OCI-LY7 (cell line): ENCODE measurements around the gene SLC37A1. TPM values are rescaled to one million over a fixed set of nuclear protein-coding genes. Genes with fewer than 3 reads are reported as not detected.
A peak's percentile ranks its signal among the peaks of the same experiment; 100 is the strongest.

Source experiments
- BruUV-seq: library from RNA; stranded (reverse); fragments of 400-500 nt; replicated peaks from 2 replicates; lab custom pipeline; 2021; lab: Mats Ljungman, UMichigan
- CTCF ChIA-PET: fragments of 300-600 bp; sonication (Branson Sonifier 250); formaldehyde crosslinking; loops from one replicate; lab custom pipeline; 2022; ENCODE audit warnings: antibody characterized with exemption; ENCODE audit not compliant: unreplicated experiment; lab: Charles Lee
- POLR2A ChIA-PET: fragments of 300-600 bp; sonication (Branson Sonifier 250); formaldehyde crosslinking; loops from one replicate; lab custom pipeline; 2022; ENCODE audit warnings: antibody characterized with exemption; lab: Charles Lee
- DNase-seq: peaks from one replicate; pipeline ENCODE4 v3.0.0-alpha.2; 2015; ENCODE audit warnings: low spot score
- H2AFZ ChIP-seq: fragments of 200-600 bp; sonication (generic), shearing (Covaris generic); 2 replicates; pipeline ENCODE4 v1.6.1; 2014; ENCODE audit warnings: mild to moderate bottlenecking, antibody characterized with exemption, low read length, moderate library complexity
- H3K27ac ChIP-seq: fragments of 200-600 bp; sonication (generic); 2 replicates; pipeline ENCODE4 v1.5.1; 2014; ENCODE audit warnings: mixed run types, low read depth, mild to moderate bottlenecking, moderate library complexity, low read length, inconsistent platforms; ENCODE audit not compliant: poor library complexity, severe bottlenecking
- H3K36me3 ChIP-seq: fragments of 200-600 bp; sonication (generic); 2 replicates; pipeline ENCODE4 v1.6.1; 2014; ENCODE audit warnings: mild to moderate bottlenecking, antibody characterized with exemption, low read length, moderate library complexity, mixed read lengths; ENCODE audit not compliant: insufficient read depth
- H3K4me1 ChIP-seq: fragments of 200-600 bp; sonication (generic); 2 replicates; pipeline ENCODE4 v1.5.1; 2014; ENCODE audit warnings: mild to moderate bottlenecking, low read length; ENCODE audit not compliant: insufficient read depth, poor library complexity, severe bottlenecking
- H3K4me2 ChIP-seq: fragments of 200-600 bp; sonication (generic); 2 replicates; pipeline ENCODE4 v1.6.1; 2014; ENCODE audit warnings: mild to moderate bottlenecking, low read length
- H3K4me3 ChIP-seq: fragments of 200-600 bp; sonication (generic); 2 replicates; pipeline ENCODE4 v1.5.1; 2014; ENCODE audit warnings: mild to moderate bottlenecking, low read depth, low read length; ENCODE audit not compliant: poor library complexity, severe bottlenecking
- H3K79me2 ChIP-seq: fragments of 200-600 bp; sonication (generic); 2 replicates; pipeline ENCODE4 v1.6.1; 2016; ENCODE audit warnings: low read depth, mild to moderate bottlenecking, low read length, moderate library complexity, mixed read lengths; ENCODE audit not compliant: insufficient read depth
- H3K9me2 ChIP-seq: fragments of 200-600 bp; sonication (generic); 2 replicates; pipeline ENCODE4 v1.6.1; 2016; ENCODE audit warnings: mild to moderate bottlenecking, low read length, mixed read lengths; ENCODE audit not compliant: insufficient read depth
- H3K9me3 ChIP-seq: fragments of 200-600 bp; sonication (generic); 2 replicates; pipeline ENCODE4 v1.6.1; 2014; ENCODE audit warnings: mild to moderate bottlenecking, mixed run types, low read length, mixed read lengths
- H4K20me1 ChIP-seq: fragments of 200-600 bp; sonication (generic); 2 replicates; pipeline ENCODE4 v1.6.1; 2014; ENCODE audit warnings: mild to moderate bottlenecking, antibody characterized with exemption, low read length, moderate library complexity, mixed read lengths; ENCODE audit not compliant: insufficient read depth
- EZH2phosphoT487 ChIP-seq: fragments of 200-600 bp; sonication (generic); IDR thresholded peaks from 2 replicates; pipeline ENCODE4 v1.6.1; 2018; ENCODE audit warnings: low read depth, borderline replicate concordance, mild to moderate bottlenecking, mixed run types, antibody characterized with exemption, low read length, moderate library complexity, mixed read lengths
- intact Hi-C: fragments of 100-400 bp; cut with micrococcal nuclease; formaldehyde crosslinking; loops from one replicate; pipeline ENCODE4 v1.10.0; 2022; ENCODE audit not compliant: unreplicated experiment
- total RNA-seq, 2 experiments: library from RNA; depleted of rRNA in 1 of 2; stranded (reverse); fragments of >200 nt in 1 of 2; shearing (Covaris generic) in 1 of 2; gene quantifications; 2 replicates each; pipeline ENCODE4 v1.2.3, GENCODE V29; 2014 to 2022
- TF ChIP-seq, protein P1 (sequence below): fragments of 200-600 bp; sonication (generic); conservative IDR thresholded peaks from 2 replicates; pipeline ENCODE4 v1.5.1; 2014; ENCODE audit warnings: mild to moderate bottlenecking, antibody characterized with exemption, low read length, moderate library complexity, mixed read lengths

Gene SLC37A1
- total RNA-seq, 2 experiments from 2014 or later = 22.5 to 27.6 TPM

DNA sequence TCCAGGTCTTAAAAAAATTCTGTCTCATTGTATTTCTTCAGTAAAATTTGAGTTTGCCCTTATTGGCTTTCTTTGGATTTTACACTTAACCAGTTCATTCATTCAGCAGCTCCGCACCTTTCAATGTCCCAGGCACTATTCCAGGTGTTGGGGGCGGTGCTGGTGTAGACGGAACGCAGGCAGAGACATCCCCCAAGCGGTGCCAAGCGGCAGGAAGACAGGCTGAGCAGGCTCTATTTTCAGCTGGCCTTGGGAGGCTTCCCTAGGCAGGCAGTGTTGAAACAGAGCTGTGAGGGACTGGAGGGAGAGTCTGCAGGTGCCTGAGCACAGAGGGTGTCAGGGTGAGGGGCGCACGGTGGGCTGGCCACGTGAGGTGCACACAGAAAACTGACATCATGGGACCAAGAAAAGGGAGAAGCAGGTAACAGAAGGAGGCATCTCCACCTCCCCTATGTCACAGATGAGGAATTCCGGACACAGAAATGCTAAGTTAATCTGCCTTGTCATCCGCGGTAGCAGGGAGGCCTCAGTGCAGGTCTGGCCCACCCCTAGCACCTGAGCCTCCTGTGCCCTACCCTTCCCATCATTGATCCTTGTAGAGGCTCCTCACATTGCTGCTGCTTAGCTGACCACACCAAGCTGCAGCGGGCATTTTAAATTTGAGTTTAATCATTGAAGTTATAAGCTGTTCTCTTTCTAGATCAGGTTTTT lies 40.8 kb downstream of the SLC37A1 start:
- ChIA-PET CTCF (interaction anchor here (1.5 kb wide), 1 partner anchor 18 kb away, joined by 3 read pairs; no protein-coding TSS in a partner anchor), POLR2A (interaction anchor here (1.2 kb wide), 1 partner anchor 17 kb away, joined by 3 read pairs; no protein-coding TSS in a partner anchor)
- Histone ChIP-seq H3K9me3 (0 out of 2 replicates have a peak, but pooled peaks cover 5% of the 10 kb centered on the region), H4K20me1 (no peaks in the 10 kb centered on the region), H3K4me1 (peaks cover 51% of the 10 kb centered on the region), H2AFZ (no peak overlapping the region), H3K27ac (no peak overlapping the region), H3K36me3 (peaks cover 28% of the 10 kb centered on the region), H3K9me2 (no peaks in the 10 kb centered on the region), H3K79me2 (no peaks in the 10 kb centered on the region), H3K4me2 (no peak overlapping the region), H3K4me3 (no peak overlapping the region)
- DNase-seq = no peak
- BruUV-seq = no TSS peak
- TF ChIP-seq, protein P1, sequence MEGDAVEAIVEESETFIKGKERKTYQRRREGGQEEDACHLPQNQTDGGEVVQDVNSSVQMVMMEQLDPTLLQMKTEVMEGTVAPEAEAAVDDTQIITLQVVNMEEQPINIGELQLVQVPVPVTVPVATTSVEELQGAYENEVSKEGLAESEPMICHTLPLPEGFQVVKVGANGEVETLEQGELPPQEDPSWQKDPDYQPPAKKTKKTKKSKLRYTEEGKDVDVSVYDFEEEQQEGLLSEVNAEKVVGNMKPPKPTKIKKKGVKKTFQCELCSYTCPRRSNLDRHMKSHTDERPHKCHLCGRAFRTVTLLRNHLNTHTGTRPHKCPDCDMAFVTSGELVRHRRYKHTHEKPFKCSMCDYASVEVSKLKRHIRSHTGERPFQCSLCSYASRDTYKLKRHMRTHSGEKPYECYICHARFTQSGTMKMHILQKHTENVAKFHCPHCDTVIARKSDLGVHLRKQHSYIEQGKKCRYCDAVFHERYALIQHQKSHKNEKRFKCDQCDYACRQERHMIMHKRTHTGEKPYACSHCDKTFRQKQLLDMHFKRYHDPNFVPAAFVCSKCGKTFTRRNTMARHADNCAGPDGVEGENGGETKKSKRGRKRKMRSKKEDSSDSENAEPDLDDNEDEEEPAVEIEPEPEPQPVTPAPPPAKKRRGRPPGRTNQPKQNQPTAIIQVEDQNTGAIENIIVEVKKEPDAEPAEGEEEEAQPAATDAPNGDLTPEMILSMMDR = no peak
- no peak for TF ChIP-seq EZH2phosphoT487
- intact Hi-C loops = no loop called here

DNA sequence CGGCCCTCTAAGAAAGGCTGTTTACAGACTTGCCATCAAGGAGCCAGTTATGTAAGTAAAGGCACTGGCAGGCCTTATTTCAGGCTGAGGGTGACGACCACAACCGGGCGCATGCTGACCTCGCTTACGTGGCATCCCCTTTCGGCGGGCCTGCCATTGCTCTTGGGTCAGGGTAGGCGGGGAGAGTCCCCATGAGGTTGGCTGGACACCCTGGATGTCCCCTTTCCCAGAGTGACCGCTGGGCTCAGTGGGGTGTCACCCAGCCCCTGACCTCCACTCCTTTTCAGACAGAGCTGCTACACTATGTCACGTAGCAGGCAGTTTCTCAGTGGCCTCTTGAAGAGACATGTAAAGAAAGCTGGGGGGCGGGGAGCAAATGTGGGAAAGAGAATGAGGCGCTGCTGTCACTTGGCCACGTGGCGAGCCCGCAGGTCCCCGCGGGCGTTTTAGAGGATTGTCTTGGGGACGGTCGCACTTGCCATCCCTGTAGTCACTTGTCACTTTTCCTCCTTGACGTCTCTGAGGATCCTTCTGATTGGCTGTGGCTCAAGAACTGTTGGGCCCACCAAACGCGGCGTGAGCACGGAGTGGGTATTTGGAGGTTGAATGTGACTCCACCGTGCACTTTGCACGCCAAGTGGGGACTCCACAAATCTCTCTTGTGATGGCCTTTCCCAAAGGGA lies 42.2 kb downstream of the SLC37A1 start:
- Histone ChIP-seq H3K9me2 (no peaks in the 10 kb centered on the region), H3K4me3 (no peak overlapping the region), H4K20me1 (no peaks in the 10 kb centered on the region), H3K4me2 (peak overlapping the region; percentile 22; the same call in 1 of the 2 replicates), H2AFZ (no peak overlapping the region), H3K9me3 (0 out of 2 replicates have a peak, but pooled peaks cover 5% of the 10 kb centered on the region), H3K4me1 (peaks cover 64% of the 10 kb centered on the region), H3K79me2 (peaks cover 9% of the 10 kb centered on the region; the same call in 1 of the 2 replicates), H3K36me3 (peaks cover 16% of the 10 kb centered on the region), H3K27ac (peak overlapping the region; percentile 23)
- intact Hi-C loops = no loop called here
- TF ChIP-seq, protein P1 = no peak
- TF ChIP-seq EZH2phosphoT487 = no peak
- CTCF ChIA-PET = interaction anchor here (1.5 kb wide), 1 partner anchor 20 kb away, joined by 3 read pairs; no protein-coding TSS in a partner anchor
- no peak for DNase-seq
- no TSS peak for BruUV-seq
- POLR2A ChIA-PET = interaction anchor here (0.5 to 1.8 kb wide), 2 partner anchors 19 to 96 kb away, joined by 3 to 4 read pairs; no protein-coding TSS in a partner anchor
